Measurements from ENCODE around the gene USP17L17.
"Not testable (repeated sequence)": the region's sequence is repeated elsewhere in the genome, so short reads cannot be mapped to it uniquely, and the experiment has no call there.

The USP17L17 gene

GRCh38 chr4:9243579-9243978, at the start of gene USP17L17:
Gene USP17L17, plus strand, starts transcription at chr4:9243879. Its CDS starts 0 bp downstream, at chr4:9243879.
- not testable (repeated sequence) for DNase-seq

- DNase-seq, result not testable (repeated sequence)
These were observed 33.3 kb upstream of the USP17L17 start, which contains the start of gene USP17L10 for GRCh38 chr4:9210357-9210756. Gene USP17L10, plus strand, starts transcription at chr4:9210657. Its CDS starts 0 bp downstream, at chr4:9210657.

GRCh38 chr4:9214701-9215100, 29.0 kb upstream of the USP17L17 start:
- DNase-seq, result not testable (repeated sequence)

- not testable (repeated sequence) for DNase-seq
These were observed 28.6 kb upstream of the USP17L17 start, which contains the start of gene USP17L11 for GRCh38 chr4:9215105-9215504. Gene USP17L11, plus strand, starts transcription at chr4:9215405. Its CDS starts 0 bp downstream, at chr4:9215405.

GRCh38 chr4:9219852-9220251, 23.8 kb upstream of the USP17L17 start, which contains the start of gene USP17L12:
Gene USP17L12, plus strand, starts transcription at chr4:9220152. Its CDS starts 0 bp downstream, at chr4:9220152.
- DNase-seq, result not testable (repeated sequence)

- DNase-seq, result not testable (repeated sequence)
These were observed 19.1 kb upstream of the USP17L17 start, which contains the start of gene USP17L13 for GRCh38 chr4:9224596-9224995. Gene USP17L13, plus strand, starts transcription at chr4:9224896. Its CDS starts 0 bp downstream, at chr4:9224896.

- not testable (repeated sequence) for DNase-seq
These were observed 13.4 kb upstream of the USP17L17 start for GRCh38 chr4:9230249-9230648.

- not testable (repeated sequence) for DNase-seq
These were observed 9.6 kb upstream of the USP17L17 start, which contains the start of gene USP17L15 for GRCh38 chr4:9234085-9234484. Gene USP17L15, plus strand, starts transcription at chr4:9234385. Its CDS starts 0 bp downstream, at chr4:9234385.

- not testable (repeated sequence) for DNase-seq
These were observed 5.2 kb upstream of the USP17L17 start for GRCh38 chr4:9238461-9238860.

- DNase-seq, result not testable (repeated sequence)
These were observed 4.4 kb downstream of the USP17L17 start, which contains the start of gene USP17L18 for GRCh38 chr4:9247953-9248680. Gene USP17L18, plus strand, starts transcription at chr4:9248630. Its CDS starts 0 bp downstream, at chr4:9248630.

GRCh38 chr4:9253078-9253477, 9.4 kb downstream of the USP17L17 start, which contains the start of gene USP17L19:
Gene USP17L19, plus strand, starts transcription at chr4:9253378. Its CDS starts 0 bp downstream, at chr4:9253378.
- not testable (repeated sequence) for DNase-seq

GRCh38 chr4:9257824-9258223, 14.1 kb downstream of the USP17L17 start, which contains the start of gene USP17L20:
Gene USP17L20, plus strand, starts transcription at chr4:9258124. Its CDS starts 0 bp downstream, at chr4:9258124.
- not testable (repeated sequence) for DNase-seq

GRCh38 chr4:9262572-9262971, 18.9 kb downstream of the USP17L17 start, which contains the start of gene USP17L21:
Gene USP17L21, plus strand, starts transcription at chr4:9262872. Its CDS starts 0 bp downstream, at chr4:9262872.
- DNase-seq, result not testable (repeated sequence)

- not testable (repeated sequence) for DNase-seq
These were observed 23.6 kb downstream of the USP17L17 start, which contains the start of gene USP17L22 for GRCh38 chr4:9267319-9267718. Gene USP17L22, plus strand, starts transcription at chr4:9267619. Its CDS starts 0 bp downstream, at chr4:9267619.

- DNase-seq, result not testable (repeated sequence)
These were observed 28.0 kb downstream of the USP17L17 start for GRCh38 chr4:9271719-9272118.
